HG03280 (cell line): ENCODE measurements around the gene INTS11.

Source experiments
- ATAC-seq: cut with Tn5 transposase; IDR thresholded peaks from one replicate; pipeline ENCODE4 v1.9.1; 2021; ENCODE audit warnings: mild to moderate bottlenecking, moderate library complexity; ENCODE audit not compliant: unreplicated experiment

INTS11 gene

GRCh38 chr1:1358433-1359271 is 34.2 kb upstream of the INTS11 start, which contains the start of gene MXRA8:
TSS of gene MXRA8 (minus strand) at chr1:1358555. CDS start at chr1:1358504, 51 bp downstream.
- ATAC-seq = no peak

- ATAC-seq = no peak
Observed at GRCh38 chr1:1357871-1358432, 33.5 kb upstream of the INTS11 start.

GRCh38 chr1:1356796-1357401 is 32.4 kb upstream of the INTS11 start:
- ATAC-seq = no peak

- ATAC-seq = no peak
Observed at GRCh38 chr1:1356166-1356795, 31.8 kb upstream of the INTS11 start.

GRCh38 chr1:1355416-1355815 is 31.0 kb upstream of the INTS11 start:
- no peak for ATAC-seq

- no peak for ATAC-seq
Observed at GRCh38 chr1:1354271-1355247, 30.1 kb upstream of the INTS11 start.

- ATAC-seq = no peak
Observed at GRCh38 chr1:1353389-1354151, 29.1 kb upstream of the INTS11 start.

- no peak for ATAC-seq
Observed at GRCh38 chr1:1352786-1353388, 28.4 kb upstream of the INTS11 start.

- no peak for ATAC-seq
Observed at GRCh38 chr1:1351511-1352427, 27.3 kb upstream of the INTS11 start.

GRCh38 chr1:1349256-1350012 is 25.0 kb upstream of the INTS11 start, which contains the start of gene DVL1:
TSS of gene DVL1 (minus strand) at chr1:1349418. CDS start at chr1:1349065, 353 bp downstream.
- ATAC-seq = peak; percentile 75

GRCh38 chr1:1348420-1349255 is 24.2 kb upstream of the INTS11 start:
- ATAC-seq = peak; percentile 39

- no peak for ATAC-seq
Observed at GRCh38 chr1:1347663-1348419, 23.4 kb upstream of the INTS11 start.

GRCh38 chr1:1347026-1347595 is 22.7 kb upstream of the INTS11 start:
- no peak for ATAC-seq

- no peak for ATAC-seq
Observed at GRCh38 chr1:1346501-1346890, 22.0 kb upstream of the INTS11 start.

- ATAC-seq = no peak
Observed at GRCh38 chr1:1345860-1346500, 21.5 kb upstream of the INTS11 start.
